HAP-1 (cell line): Measurements from ENCODE around the gene ARID4A.

ENCODE experiments used
- DNase-seq, 2 experiments: peaks; one replicate each; pipeline ENCODE4 v3.0.0-alpha.2; 2016 to 2020; ENCODE audit warnings: low spot score in 2 of 2
- H3K27me3 ChIP-seq: fragments of 250-450 bp; sonication (Bioruptor Pico); 2 replicates; pipeline ENCODE4 v1.5.1; 2020; ENCODE audit warnings: low read depth, mild to moderate bottlenecking, moderate library complexity
- H3K36me3 ChIP-seq: fragments of 250-450 bp; sonication (Bioruptor Pico); replicated peaks from 2 replicates; pipeline ENCODE4 v1.5.1; 2020; ENCODE audit warnings: mild to moderate bottlenecking
- H3K4me1 ChIP-seq: fragments of 250-450 bp; sonication (Bioruptor Pico); 2 replicates; pipeline ENCODE4 v1.5.1; 2020; ENCODE audit warnings: mild to moderate bottlenecking
- H3K4me3 ChIP-seq: fragments of 250-450 bp; sonication (Bioruptor Pico); 2 replicates; pipeline ENCODE4 v1.5.1; 2020; ENCODE audit warnings: mild to moderate bottlenecking, moderate library complexity
- H3K9me3 ChIP-seq: fragments of 250-450 bp; sonication (Bioruptor Pico); 2 replicates; pipeline ENCODE4 v1.5.1; 2020; ENCODE audit warnings: mild to moderate bottlenecking, moderate library complexity
- in situ Hi-C: fragments of 300-500 bp; cut with MboI; formaldehyde crosslinking; loops from 3 replicates; pipeline ENCODE4 v1.14.3; 2020; ENCODE audit warnings: low sequenced_read_pairs, inconsistent platforms, mixed read lengths

Gene ARID4A

GRCh38 chr14:58282925-58283593, 15.3 kb upstream of the ARID4A start:
- in situ Hi-C loops: no loop called here
- no peaks in the 10 kb centered on the region for H3K9me3 ChIP-seq
- DNase-seq: no peak
- H3K36me3 ChIP-seq: peaks cover 58% of the 10 kb centered on the region
- no peak overlapping the region for H3K4me3 ChIP-seq
- H3K27me3 ChIP-seq: no peaks in the 10 kb centered on the region
- no peaks in the 10 kb centered on the region for H3K4me1 ChIP-seq

- no peak overlapping the region for H3K4me3 ChIP-seq
- in situ Hi-C loops: no loop called here
Observed at GRCh38 chr14:58283730-58284129, 14.6 kb upstream of the ARID4A start.

GRCh38 chr14:58285132-58285531, 13.2 kb upstream of the ARID4A start:
- H3K4me1 ChIP-seq: no peaks in the 10 kb centered on the region
- no peaks in the 10 kb centered on the region for H3K9me3 ChIP-seq
- no peaks in the 10 kb centered on the region for H3K27me3 ChIP-seq
- peaks cover 67% of the 10 kb centered on the region for H3K36me3 ChIP-seq
- no peak for DNase-seq
- in situ Hi-C loops: no loop called here
- H3K4me3 ChIP-seq: no peak overlapping the region

More at GRCh38 chr14:58283730-58284129, 14.6 kb upstream of the ARID4A start:
- no peak for DNase-seq
- Histone ChIP-seq H3K4me1 (no peaks in the 10 kb centered on the region), H3K27me3 (no peaks in the 10 kb centered on the region), H3K36me3 (peaks cover 60% of the 10 kb centered on the region), H3K9me3 (no peaks in the 10 kb centered on the region)

DNA sequence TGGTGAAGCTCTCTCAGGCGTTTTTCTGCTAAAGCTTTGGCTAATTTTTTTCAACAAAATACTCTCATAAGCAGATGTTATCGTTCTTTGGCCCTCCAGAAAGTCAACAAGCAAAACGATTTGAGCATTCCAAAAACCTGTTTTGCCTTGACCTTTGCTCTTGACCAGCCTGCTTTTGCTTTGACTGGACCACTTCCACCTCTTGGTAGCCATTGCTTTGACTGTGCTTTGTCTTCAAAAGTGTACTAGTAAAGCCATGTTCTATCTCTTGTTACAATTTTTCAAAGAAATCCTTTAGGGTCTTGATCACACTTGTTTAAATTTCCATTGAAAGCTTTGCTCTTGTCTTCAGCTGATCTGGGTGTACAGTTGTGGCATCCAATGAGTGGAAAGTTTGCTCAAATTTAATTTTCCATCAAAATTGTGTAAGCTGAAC, 10.7 kb upstream of the ARID4A start:
- Histone ChIP-seq H3K4me1 (no peaks in the 10 kb centered on the region), H3K9me3 (no peaks in the 10 kb centered on the region), H3K27me3 (no peaks in the 10 kb centered on the region), H3K4me3 (no peak overlapping the region), H3K36me3 (peaks cover 76% of the 10 kb centered on the region)
- DNase-seq: no peak
- in situ Hi-C loops: no loop called here

DNA sequence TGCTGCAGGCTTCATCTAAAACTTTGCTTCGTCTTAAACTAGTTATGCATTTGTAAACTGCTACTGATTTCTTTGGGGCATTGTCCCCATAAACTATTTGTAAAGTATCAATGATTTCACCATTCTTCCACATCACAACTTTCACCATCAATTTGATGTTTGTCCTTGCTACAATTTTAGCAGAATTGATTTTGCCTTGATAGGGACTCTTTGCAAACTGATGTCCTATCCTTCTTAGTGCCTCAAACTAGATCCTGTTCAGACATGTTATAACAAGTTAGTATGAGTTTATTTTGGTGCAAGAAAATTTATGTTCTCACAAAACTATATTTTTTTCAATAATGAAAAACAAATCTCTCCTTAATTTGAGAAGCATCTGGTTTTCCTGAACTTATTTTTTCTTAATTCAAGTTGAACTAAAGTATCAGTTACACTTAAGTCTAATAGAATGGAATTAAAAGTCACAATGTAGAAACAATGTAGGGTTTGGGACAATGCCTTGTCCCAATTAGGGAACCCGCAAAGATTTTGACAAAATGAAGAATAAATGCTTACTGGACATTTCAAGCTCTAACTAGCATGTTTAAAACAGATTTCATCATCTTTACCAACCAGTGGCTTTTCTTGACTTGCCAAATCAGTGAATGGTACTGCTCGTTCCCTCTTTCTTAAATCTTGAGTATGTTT, 10.1 kb upstream of the ARID4A start:
- Histone ChIP-seq H3K4me1 (no peaks in the 10 kb centered on the region), H3K9me3 (no peaks in the 10 kb centered on the region), H3K36me3 (peaks cover 71% of the 10 kb centered on the region), H3K4me3 (no peak overlapping the region), H3K27me3 (no peaks in the 10 kb centered on the region)
- in situ Hi-C loops: no loop called here
- no peak for DNase-seq

DNA sequence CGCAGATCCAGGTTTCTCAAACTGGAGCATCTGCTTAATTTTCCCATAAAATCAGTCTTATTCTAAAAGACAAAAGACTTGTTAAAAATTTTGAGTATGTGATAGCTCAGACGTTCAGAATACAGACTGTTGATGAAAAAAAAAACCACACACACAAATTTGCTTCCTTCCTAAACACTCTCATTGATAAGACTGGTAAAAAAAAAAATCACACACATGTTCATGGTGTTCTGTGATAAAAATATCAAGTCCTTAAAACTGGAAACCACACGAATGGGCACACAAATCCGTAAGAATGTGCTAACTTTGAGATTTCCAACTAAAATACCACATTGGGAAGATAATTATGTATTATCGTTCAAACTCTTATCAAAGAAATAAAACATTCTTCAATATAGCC, 6.7 kb upstream of the ARID4A start:
- H3K4me3 ChIP-seq: no peak overlapping the region
- in situ Hi-C loops: no loop called here
- H3K27me3 ChIP-seq: no peaks in the 10 kb centered on the region
- DNase-seq: no peak
- no peaks in the 10 kb centered on the region for H3K9me3 ChIP-seq
- peaks cover 68% of the 10 kb centered on the region for H3K36me3 ChIP-seq
- peaks cover 4% of the 10 kb centered on the region for H3K4me1 ChIP-seq

- H3K36me3 ChIP-seq: peaks cover 67% of the 10 kb centered on the region
- peaks cover 4% of the 10 kb centered on the region for H3K4me1 ChIP-seq
- in situ Hi-C loops: no loop called here
Observed at GRCh38 chr14:58292187-58292586, 6.2 kb upstream of the ARID4A start.

GRCh38 chr14:58294201-58294600, 4.2 kb upstream of the ARID4A start:
- Histone ChIP-seq H3K9me3 (no peaks in the 10 kb centered on the region), H3K4me1 (peaks cover 4% of the 10 kb centered on the region), H3K36me3 (peaks cover 50% of the 10 kb centered on the region), H3K4me3 (no peak overlapping the region), H3K27me3 (no peaks in the 10 kb centered on the region)
- in situ Hi-C loops: no loop called here
- no peak for DNase-seq

More at GRCh38 chr14:58292187-58292586, 6.2 kb upstream of the ARID4A start:
- Histone ChIP-seq H3K27me3 (no peaks in the 10 kb centered on the region), H3K4me3 (no peak overlapping the region), H3K9me3 (no peaks in the 10 kb centered on the region)
- DNase-seq: no peak

DNA sequence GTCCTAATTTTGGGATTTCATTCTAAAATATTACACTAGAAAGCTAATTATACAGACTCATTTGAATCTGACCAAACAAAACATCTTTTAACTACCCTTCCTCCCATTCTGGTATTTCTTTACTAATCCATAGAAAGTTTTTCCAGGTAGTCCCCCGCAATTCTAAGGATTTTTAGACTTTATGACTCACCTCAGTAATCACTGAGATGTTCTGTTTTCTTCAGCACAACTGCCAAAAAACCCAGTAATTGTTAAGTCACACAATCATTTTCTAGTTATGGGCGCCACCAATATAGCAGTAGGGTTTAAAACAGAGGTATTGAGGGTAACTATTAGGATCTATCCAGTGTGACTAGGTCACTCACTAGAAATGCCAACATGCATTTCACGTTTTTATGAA, 1.6 kb upstream of the ARID4A start:
- H3K9me3 ChIP-seq: no peaks in the 10 kb centered on the region
- H3K4me3 ChIP-seq: peak overlapping the region; percentile 85
- peaks cover 10% of the 10 kb centered on the region for H3K4me1 ChIP-seq
- in situ Hi-C loops: no loop called here
- no peaks in the 10 kb centered on the region for H3K27me3 ChIP-seq
- peaks cover 27% of the 10 kb centered on the region for H3K36me3 ChIP-seq
- no peak for DNase-seq

- peaks cover 10% of the 10 kb centered on the region for H3K4me1 ChIP-seq
- in situ Hi-C loops: no loop called here
- H3K9me3 ChIP-seq: no peaks in the 10 kb centered on the region
- H3K4me3 ChIP-seq: peak overlapping the region; percentile 85
- no peaks in the 10 kb centered on the region for H3K27me3 ChIP-seq
- H3K36me3 ChIP-seq: peaks cover 24% of the 10 kb centered on the region
- DNase-seq: no peak
Observed at GRCh38 chr14:58297412-58297761, 968 bp upstream of the ARID4A start.

GRCh38 chr14:58297762-58298476, 436 bp upstream of the ARID4A start:
- H3K4me1 ChIP-seq: peaks cover 10% of the 10 kb centered on the region
- H3K9me3 ChIP-seq: no peaks in the 10 kb centered on the region
- H3K27me3 ChIP-seq: no peaks in the 10 kb centered on the region
- in situ Hi-C loops: no loop called here
- DNase-seq: peak; percentile 99 to 100
- peaks cover 24% of the 10 kb centered on the region for H3K36me3 ChIP-seq
- H3K4me3 ChIP-seq: peak overlapping the region; percentile 85

GRCh38 chr14:58299401-58300330, 1.3 kb downstream of the ARID4A start:
- H3K4me3 ChIP-seq: peak overlapping the region; percentile 85
- peak in 1 of 2 experiments; percentile 26 for DNase-seq
- in situ Hi-C loops: no loop called here
- peaks cover 13% of the 10 kb centered on the region for H3K36me3 ChIP-seq
- no peaks in the 10 kb centered on the region for H3K27me3 ChIP-seq
- H3K9me3 ChIP-seq: no peaks in the 10 kb centered on the region
- peaks cover 10% of the 10 kb centered on the region for H3K4me1 ChIP-seq

- Histone ChIP-seq H3K9me3 (no peaks in the 10 kb centered on the region), H3K4me1 (peaks cover 18% of the 10 kb centered on the region), H3K27me3 (no peaks in the 10 kb centered on the region), H3K4me3 (no peak overlapping the region), H3K36me3 (peaks cover 3% of the 10 kb centered on the region)
- DNase-seq: no peak
- in situ Hi-C loops: no loop called here
Observed at GRCh38 chr14:58301416-58301815, 3.1 kb downstream of the ARID4A start.
